ENCODE data around the gene MSL3. TPM values are rescaled to one million over a fixed set of nuclear protein-coding genes. Genes with fewer than 3 reads are reported as not detected.

Gene MSL3
- total and polyA plus RNA-seq, 7 experiments from 2014 or later, result 66.3 to 164 (median 120) TPM

GRCh38 chrX:11764602-11765067 lies 6.6 kb downstream of the MSL3 start:
- H3K27me3 Mint-ChIP-seq, result no peaks in the 10 kb centered on the region
- no peaks in the 10 kb centered on the region for H3K27me3 ChIP-seq (ENCODE audit: control insufficient read depth in 2 of 2, insufficient read depth in 2 of 2, low read length in 2 of 2)
- peak overlapping the region; percentile 89 to 100 (median 96) for H3K27ac Mint-ChIP-seq
- CTCF ChIA-PET, result interaction anchor here (0.6 kb wide), 1 partner anchor 1186 kb away, joined by 3 read pairs; no protein-coding TSS in a partner anchor
- ATAC-seq (no peak), DNase-seq (no peak)
- H3K9me3 Mint-ChIP-seq, result peaks cover 0 to 2% (median 0%) of the 10 kb centered on the region in 11 donors
- POLR2A ChIA-PET, result no interaction called here
- H3K4me3 Mint-ChIP-seq, result peak overlapping the region; percentile 81 to 100 (median 88)
- H3K4me1 Mint-ChIP-seq, result peaks cover 18 to 86% (median 60%) of the 10 kb centered on the region in 7 donors
- H3K36me3 ChIP-seq (ENCODE audit: control insufficient read depth in 2 of 3, insufficient read depth in 3 of 3, low read length in 3 of 3), result peaks cover 12 to 22% (median 21%) of the 10 kb centered on the region in 3 experiments
- H3K4me3 ChIP-seq (ENCODE audit: low read length), result peak overlapping the region; percentile 63
- H3K4me1 ChIP-seq (ENCODE audit: control insufficient read depth in 2 of 2, insufficient read depth in 2 of 2, low read length in 2 of 2), result peaks cover 25 to 42% of the 10 kb centered on the region in 2 donors
- peak overlapping the region; percentile 93 for H3K27ac ChIP-seq (ENCODE audit: low read depth, low read length)
- H3K9me3 ChIP-seq (ENCODE audit: control insufficient read depth in 2 of 3, low read length in 3 of 3), result no peaks in the 10 kb centered on the region
- intact Hi-C loops (cut with micrococcal nuclease), result loop anchor here (5.0 to 10.0 kb wide), 4 partner anchors 1323 to 1970 kb away; partner anchors contain the start of genes OFD1 (in 1 of the 2), TCEANC (in 1 of the 2) and TRAPPC2 (in 1 of the 2)
- peaks cover 8 to 64% (median 54%) of the 10 kb centered on the region in 5 donors for H3K36me3 Mint-ChIP-seq

DNA sequence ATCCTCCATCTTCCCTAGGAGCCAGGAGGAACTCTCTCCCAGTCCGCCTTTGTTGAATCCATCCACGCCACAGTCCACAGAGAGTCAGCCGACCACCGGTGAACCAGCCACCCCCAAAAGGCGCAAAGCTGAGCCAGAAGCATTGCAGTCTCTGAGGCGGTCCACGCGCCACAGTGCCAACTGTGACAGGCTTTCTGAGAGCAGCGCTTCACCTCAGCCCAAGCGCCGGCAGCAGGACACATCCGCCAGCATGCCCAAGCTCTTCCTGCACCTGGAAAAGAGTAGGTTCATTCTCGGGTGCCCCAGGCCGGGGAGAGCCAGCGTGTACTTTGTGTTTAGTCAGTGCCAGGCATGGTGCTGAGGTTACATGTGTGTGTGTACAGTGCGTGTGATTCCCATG lies 7.4 kb downstream of the MSL3 start:
- Mint-ChIP-seq H3K4me1 (peaks cover 20 to 87% (median 64%) of the 10 kb centered on the region in 7 donors), H3K4me3 (peak overlapping the region; percentile 81 to 100 (median 88)), H3K27me3 (no peaks in the 10 kb centered on the region), H3K9me3 (peaks cover 0 to 2% (median 0%) of the 10 kb centered on the region in 11 donors), H3K27ac (peak overlapping the region; percentile 89 to 100 (median 96)), H3K36me3 (peaks cover 8 to 64% (median 55%) of the 10 kb centered on the region in 5 donors)
- no peak for DNase-seq
- POLR2A ChIA-PET, result interaction anchor here (0.7 to 7.4 kb wide), 2 partner anchors 7 to 22 kb away, joined by 3 to 40 read pairs; partner anchors contain the start of gene MSL3
- CTCF ChIA-PET, result interaction anchor here (1.1 to 1.7 kb wide), 3 partner anchors 9 to 233 kb away, joined by 3 to 9 read pairs (median 4); no protein-coding TSS in a partner anchor
- Histone ChIP-seq H3K4me3 (ENCODE audit: low read length) (peak overlapping the region; percentile 63), H3K36me3 (ENCODE audit: control insufficient read depth in 2 of 3, insufficient read depth in 3 of 3, low read length in 3 of 3) (peaks cover 12 to 22% (median 21%) of the 10 kb centered on the region in 3 experiments), H3K4me1 (ENCODE audit: control insufficient read depth in 2 of 2, insufficient read depth in 2 of 2, low read length in 2 of 2) (peaks cover 25 to 42% of the 10 kb centered on the region in 2 donors), H3K9me3 (ENCODE audit: control insufficient read depth in 2 of 3, low read length in 3 of 3) (no peaks in the 10 kb centered on the region), H3K27ac (ENCODE audit: low read depth, low read length) (peak overlapping the region; percentile 93), H3K27me3 (ENCODE audit: control insufficient read depth in 2 of 2, insufficient read depth in 2 of 2, low read length in 2 of 2) (no peaks in the 10 kb centered on the region)
- no peak for ATAC-seq
- intact Hi-C loops (cut with micrococcal nuclease), result loop anchor here (5.0 to 10.0 kb wide), 3 partner anchors 1748 to 1969 kb away; partner anchors contain the start of genes OFD1 (in 1 of the 2), TCEANC (in 1 of the 2) and TRAPPC2 (in 1 of the 2)

DNA sequence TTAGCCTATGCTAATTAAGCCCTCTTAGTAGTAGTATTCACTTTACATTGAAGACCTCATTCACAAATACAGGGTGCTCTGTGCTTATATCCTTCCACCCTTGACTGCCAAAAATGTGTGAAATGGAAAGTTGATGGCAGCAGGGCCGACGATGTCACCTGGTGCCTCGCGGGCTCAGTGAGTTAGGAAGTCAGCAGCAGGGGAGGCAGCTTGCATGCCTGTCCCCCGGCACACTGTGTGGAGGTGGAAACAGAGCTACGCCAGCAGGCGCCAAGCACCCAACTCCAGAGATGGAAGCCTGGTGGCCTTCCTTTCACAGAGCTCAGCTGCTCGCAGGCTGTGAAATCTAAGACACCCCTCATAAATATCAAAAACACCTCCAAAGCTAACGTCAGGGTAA lies 8.4 kb downstream of the MSL3 start:
- DNase-seq, result peak in 5 of 9 donors; percentile 23 to 51 (median 48)
- peak overlapping the region; percentile 24 for H3K4me3 ChIP-seq (ENCODE audit: low read length)

DNA sequence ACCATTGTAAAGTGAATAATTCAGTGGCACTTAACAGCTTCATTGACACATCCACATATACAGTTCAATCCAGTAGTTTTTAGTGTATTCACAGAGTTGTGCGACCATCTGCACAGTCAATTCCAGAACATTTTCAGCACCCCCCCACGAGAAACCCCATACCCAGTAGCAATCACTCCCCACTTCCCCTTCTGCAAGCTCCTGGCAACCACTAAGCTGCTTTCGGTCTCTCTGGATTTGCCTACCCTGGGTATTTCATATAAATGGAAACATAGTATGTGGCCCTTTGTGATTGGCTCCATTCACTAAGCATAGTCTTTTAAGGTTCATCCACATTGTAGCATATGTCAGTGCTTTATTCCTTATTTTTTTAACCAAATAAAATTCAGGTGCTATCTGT lies 10.0 kb downstream of the MSL3 start:
- Mint-ChIP-seq H3K4me3 (peak overlapping the region in 6 of 10 donors; percentile 6 to 89 (median 30)), H3K9me3 (peaks cover 0 to 2% (median 0%) of the 10 kb centered on the region in 11 donors), H3K36me3 (peaks cover 8 to 55% (median 35%) of the 10 kb centered on the region in 5 donors), H3K27ac (peak overlapping the region; percentile 60 to 100 (median 91)), H3K27me3 (no peaks in the 10 kb centered on the region), H3K4me1 (peaks cover 23 to 68% (median 55%) of the 10 kb centered on the region in 7 donors)
- intact Hi-C loops (cut with micrococcal nuclease), result loop anchor here (5.0 to 10.0 kb wide), 3 partner anchors 1751 to 1967 kb away; partner anchors contain the start of genes OFD1 (in 1 of the 2), TCEANC (in 1 of the 2) and TRAPPC2 (in 1 of the 2)
- ChIA-PET CTCF (interaction anchor here (5.0 kb wide), 1 partner anchor 10 kb away, joined by 22 read pairs; the partner anchor contains the start of gene MSL3), POLR2A (interaction anchor here (1.4 to 7.4 kb wide), 2 partner anchors 10 to 58 kb away, joined by 4 to 40 read pairs; partner anchors contain the start of gene MSL3)
- peak overlapping the region; percentile 93 for H3K27ac ChIP-seq (ENCODE audit: low read depth, low read length)
- DNase-seq, result no peak
- ATAC-seq, result no peak
- peaks cover 12 to 25% (median 14%) of the 10 kb centered on the region in 3 experiments for H3K36me3 ChIP-seq (ENCODE audit: control insufficient read depth in 2 of 3, insufficient read depth in 3 of 3, low read length in 3 of 3)
- H3K4me1 ChIP-seq (ENCODE audit: control insufficient read depth in 2 of 2, insufficient read depth in 2 of 2, low read length in 2 of 2), result peaks cover 18 to 41% of the 10 kb centered on the region in 2 donors
- H3K9me3 ChIP-seq (ENCODE audit: control insufficient read depth in 2 of 3, low read length in 3 of 3), result no peaks in the 10 kb centered on the region
- no peak overlapping the region for H3K4me3 ChIP-seq (ENCODE audit: low read length)
- no peaks in the 10 kb centered on the region for H3K27me3 ChIP-seq (ENCODE audit: control insufficient read depth in 2 of 2, insufficient read depth in 2 of 2, low read length in 2 of 2)

More for the DNA sequence above, 8.4 kb downstream of the MSL3 start:
- Histone ChIP-seq H3K27ac (ENCODE audit: low read depth, low read length) (peak overlapping the region; percentile 93), H3K36me3 (ENCODE audit: control insufficient read depth in 2 of 3, insufficient read depth in 3 of 3, low read length in 3 of 3) (peaks cover 12 to 22% (median 21%) of the 10 kb centered on the region in 3 experiments), H3K4me1 (ENCODE audit: control insufficient read depth in 2 of 2, insufficient read depth in 2 of 2, low read length in 2 of 2) (peaks cover 23 to 42% of the 10 kb centered on the region in 2 donors), H3K9me3 (ENCODE audit: control insufficient read depth in 2 of 3, low read length in 3 of 3) (no peaks in the 10 kb centered on the region), H3K27me3 (ENCODE audit: control insufficient read depth in 2 of 2, insufficient read depth in 2 of 2, low read length in 2 of 2) (no peaks in the 10 kb centered on the region)
- intact Hi-C loops (cut with micrococcal nuclease), result loop anchor here (1.0 to 10.0 kb wide), 4 partner anchors 8 to 1968 kb away; partner anchors contain the start of genes MSL3 (in 1 of the 2), OFD1 (in 1 of the 2), TCEANC (in 1 of the 2) and TRAPPC2 (in 1 of the 2)
- ChIA-PET POLR2A (interaction anchor here (1.0 to 7.4 kb wide), 2 partner anchors 8 to 27 kb away, joined by 3 to 40 read pairs; partner anchors contain the start of gene MSL3), CTCF (interaction anchor here (0.9 to 5.0 kb wide), 7 partner anchors 8 to 235 kb away, joined by 3 to 22 read pairs (median 3); partner anchors contain the start of gene MSL3)
- peaks cover 8 to 58% (median 50%) of the 10 kb centered on the region in 5 donors for H3K36me3 Mint-ChIP-seq
- peaks cover 23 to 82% (median 64%) of the 10 kb centered on the region in 7 donors for H3K4me1 Mint-ChIP-seq
- peak overlapping the region; percentile 89 to 100 (median 96) for H3K27ac Mint-ChIP-seq
- H3K9me3 Mint-ChIP-seq, result peaks cover 0 to 2% (median 0%) of the 10 kb centered on the region in 11 donors
- peak; percentile 53 for ATAC-seq
- H3K27me3 Mint-ChIP-seq, result no peaks in the 10 kb centered on the region
- peak overlapping the region; percentile 17 to 100 (median 88) for H3K4me3 Mint-ChIP-seq

- Histone ChIP-seq H3K4me3 (ENCODE audit: low read length) (no peak overlapping the region), H3K36me3 (ENCODE audit: control insufficient read depth in 2 of 3, insufficient read depth in 3 of 3, low read length in 3 of 3) (peaks cover 0 to 37% (median 4%) of the 10 kb centered on the region in 3 experiments), H3K27me3 (ENCODE audit: control insufficient read depth in 2 of 2, insufficient read depth in 2 of 2, low read length in 2 of 2) (no peaks in the 10 kb centered on the region), H3K27ac (ENCODE audit: low read depth, low read length) (peak overlapping the region; percentile 62), H3K9me3 (ENCODE audit: control insufficient read depth in 2 of 3, low read length in 3 of 3) (no peaks in the 10 kb centered on the region), H3K4me1 (ENCODE audit: control insufficient read depth in 2 of 2, insufficient read depth in 2 of 2, low read length in 2 of 2) (peaks cover 8 to 20% of the 10 kb centered on the region in 2 donors)
- CTCF ChIA-PET, result interaction anchor here (1.0 to 5.0 kb wide), 2 partner anchors 12 to 239 kb away, joined by 3 to 22 read pairs; partner anchors contain the start of gene MSL3
- ATAC-seq (peak; percentile 84), DNase-seq (peak in 7 of 9 donors; percentile 56 to 75 (median 69))
- Mint-ChIP-seq H3K9me3 (peaks cover 0 to 2% (median 0%) of the 10 kb centered on the region in 11 donors), H3K4me3 (peak overlapping the region in 2 of 10 donors; percentile 14 to 25), H3K36me3 (peaks cover under 1 to 43% (median 19%) of the 10 kb centered on the region in 5 donors), H3K27ac (peak overlapping the region; percentile 69 to 96 (median 86)), H3K4me1 (peaks cover 7 to 53% (median 39%) of the 10 kb centered on the region in 7 donors), H3K27me3 (no peaks in the 10 kb centered on the region)
- POLR2A ChIA-PET, result interaction anchor here (1.0 to 7.4 kb wide), 4 partner anchors 10 to 1964 kb away, joined by 3 to 40 read pairs (median 4); partner anchors contain the start of genes MSL3 and OFD1
- intact Hi-C loops (cut with micrococcal nuclease), result loop anchor here (1.0 to 10.0 kb wide), 8 partner anchors 12 to 1002 kb away; partner anchors contain the start of gene MSL3 (in 2 of the 2)
Measured at GRCh38 chrX:11770320-11770719, 12.3 kb downstream of the MSL3 start.

DNA sequence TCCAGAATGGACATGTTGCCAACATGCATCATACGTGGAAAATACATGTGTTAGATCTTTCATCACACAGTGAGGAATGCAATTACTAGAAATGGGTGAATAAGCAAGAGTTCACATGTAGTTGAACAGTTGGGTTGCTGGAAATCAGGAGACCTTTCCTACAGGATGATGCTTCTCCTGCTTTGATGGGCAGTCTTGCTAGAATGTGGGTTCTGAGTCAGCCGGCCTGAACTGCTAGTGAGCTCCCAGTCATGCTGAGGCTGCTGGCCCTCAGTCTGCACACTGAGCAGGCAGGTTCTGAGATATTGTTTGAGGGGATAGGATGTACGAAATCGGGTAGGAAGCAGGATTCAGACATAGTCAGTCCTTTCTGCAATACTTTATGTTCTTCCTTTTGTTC lies 20.2 kb downstream of the MSL3 start:
- no peaks in the 10 kb centered on the region for H3K9me3 ChIP-seq (ENCODE audit: control insufficient read depth in 2 of 3, low read length in 3 of 3)
- H3K27me3 ChIP-seq (ENCODE audit: control insufficient read depth in 2 of 2, insufficient read depth in 2 of 2, low read length in 2 of 2), result no peaks in the 10 kb centered on the region
- intact Hi-C loops (cut with micrococcal nuclease), result loop anchor here (10.0 kb wide), 2 partner anchors 103 to 633 kb away; no protein-coding TSS in a partner anchor
- ChIA-PET CTCF (no interaction called here), POLR2A (no interaction called here)
- Mint-ChIP-seq H3K4me1 (peaks cover 4 to 18% (median 9%) of the 10 kb centered on the region in 7 donors), H3K4me3 (no peak overlapping the region), H3K27me3 (no peaks in the 10 kb centered on the region), H3K36me3 (peaks cover 7 to 32% (median 13%) of the 10 kb centered on the region in 5 donors), H3K27ac (no peak overlapping the region), H3K9me3 (peaks cover 0 to 1% (median 0%) of the 10 kb centered on the region in 11 donors)
- H3K4me3 ChIP-seq (ENCODE audit: low read length), result no peak overlapping the region
- H3K36me3 ChIP-seq (ENCODE audit: control insufficient read depth in 2 of 3, insufficient read depth in 3 of 3, low read length in 3 of 3), result peaks cover 0 to 22% (median 3%) of the 10 kb centered on the region in 3 experiments
- ATAC-seq (no peak), DNase-seq (no peak)
- H3K4me1 ChIP-seq (ENCODE audit: control insufficient read depth in 2 of 2, insufficient read depth in 2 of 2, low read length in 2 of 2), result no peaks in the 10 kb centered on the region
- H3K27ac ChIP-seq (ENCODE audit: low read depth, low read length), result no peak overlapping the region
